Right cardiac atrium (tissue), 5 donors: ENCODE results near the gene SRSF6. TPM values are rescaled to one million over a fixed set of nuclear protein-coding genes. Genes with fewer than 3 reads are reported as not detected.

Experiments used
- ATAC-seq, 2 donors: fragments of 200-7000 bp; cut with Tn5 transposase; one replicate each; pipeline versions ENCODE4 v1.8.0 to v1.9.1; 2020; ENCODE audit warnings: moderate library complexity in 2 of 2, mild to moderate bottlenecking in 1 of 2
- DNase-seq, 3 donors: peaks; one replicate each; pipeline ENCODE4 v3.0.0-alpha.2; 2020
- H3K27ac ChIP-seq: one replicate; pipeline ENCODE4 v1.5.1; 2013; ENCODE audit warnings: mild to moderate bottlenecking, low read length, control low read depth, moderate library complexity
- H3K27me3 ChIP-seq: one replicate; pipeline ENCODE4 v1.6.1; 2013; ENCODE audit not compliant: control insufficient read depth, insufficient read depth
- H3K4me1 ChIP-seq: one replicate; pipeline ENCODE4 v1.6.1; 2013; ENCODE audit warnings: low read length; ENCODE audit not compliant: control insufficient read depth, insufficient read depth
- H3K4me3 ChIP-seq: one replicate; pipeline ENCODE4 v1.5.1; 2013; ENCODE audit warnings: low read length, control low read depth
- H3K9me3 ChIP-seq: one replicate; pipeline ENCODE4 v1.6.1; 2013; ENCODE audit warnings: low read length; ENCODE audit not compliant: control insufficient read depth
- WGBS: extraction: QIAGEN DNeasy Blood & Tissue Kit; methylation state at CpG from one replicate; pipeline ENCODE4 v1.1.7; 2013; 5-methylcytosine and 5-hydroxymethylcytosine counted together
- intact Hi-C, 4 donors: fragments of 100-400 bp; cut with DNase I; formaldehyde crosslinking; loops; one replicate each; pipeline versions ENCODE4 v1.11.0 to v1.14.0; 2022 to 2023
- polyA plus RNA-seq: library from polyadenylated mRNA; stranded (reverse); fragments of 200-250 nt; gene quantifications from one replicate; pipeline ENCODE4 v1.2.3, GENCODE V29; 2013
- total RNA-seq, 4 donors: library from RNA; stranded (reverse); fragmentation: NEBNext Ultra II Directional; extraction: Animal tissue kit (Norgen Biotek cat#: 25700); gene quantifications; one replicate each; pipeline ENCODE4 v1.2.1, GENCODE V29; 2021
- donor health status: healthy with polysubstance abuse.
- donor health status: DM: no; HTN: yes; CAD: no.
- donor health status: DM: no; HTN: no; CAD: no.
- donor health status: DM: no; HTN: yes; CAD: no; lungs with severe emphysema.
- donor health status: DM: yes; HTN: yes; CAD: no.

Gene SRSF6
- total and polyA plus RNA-seq, 5 donors: 50.8 to 80.6 (median 69.1) TPM

- no peak for ATAC-seq
- no peaks in the 10 kb centered on the region for H3K9me3 ChIP-seq
- H3K27ac ChIP-seq: no peak overlapping the region
- no peak overlapping the region for H3K4me3 ChIP-seq
- no peaks in the 10 kb centered on the region for H3K27me3 ChIP-seq
- no peak for DNase-seq
- intact Hi-C loops: no loop called here
- H3K4me1 ChIP-seq: peaks cover 2% of the 10 kb centered on the region
- 85% methylated on average over 4 of the region's 4 CpGs for WGBS
Observed at GRCh38 chr20:43462660-43463526, 5.2 kb downstream of the SRSF6 start.

GRCh38 chr20:43463527-43464218, 6.0 kb downstream of the SRSF6 start:
- 80% methylated on average over 3 of the region's 3 CpGs for WGBS
- ATAC-seq: no peak
- Histone ChIP-seq H3K4me3 (no peak overlapping the region), H3K27me3 (no peaks in the 10 kb centered on the region), H3K27ac (no peak overlapping the region), H3K4me1 (peaks cover 2% of the 10 kb centered on the region), H3K9me3 (no peaks in the 10 kb centered on the region)
- intact Hi-C loops: no loop called here
- DNase-seq: no peak

GRCh38 chr20:43464219-43464790, 6.6 kb downstream of the SRSF6 start:
- intact Hi-C loops: no loop called here
- WGBS: 91% methylated on average over 9 of the region's 9 CpGs
- Histone ChIP-seq H3K4me1 (no peaks in the 10 kb centered on the region), H3K9me3 (no peaks in the 10 kb centered on the region), H3K27ac (no peak overlapping the region), H3K27me3 (no peaks in the 10 kb centered on the region), H3K4me3 (no peak overlapping the region)
- DNase-seq (no peak), ATAC-seq (no peak)

GRCh38 chr20:43465625-43465943, 7.9 kb downstream of the SRSF6 start:
- DNase-seq (no peak), ATAC-seq (no peak)
- intact Hi-C loops: no loop called here
- Histone ChIP-seq H3K9me3 (no peaks in the 10 kb centered on the region), H3K4me1 (no peaks in the 10 kb centered on the region), H3K27me3 (no peaks in the 10 kb centered on the region), H3K27ac (no peak overlapping the region), H3K4me3 (no peak overlapping the region)
- WGBS: 97% methylated on average over 2 of the region's 2 CpGs

GRCh38 chr20:43467589-43467988, 9.9 kb downstream of the SRSF6 start:
- DNase-seq (no peak), ATAC-seq (no peak)
- intact Hi-C loops: no loop called here
- H3K4me1 ChIP-seq: peaks cover 2% of the 10 kb centered on the region
- WGBS: 95% methylated on average over 1 of the region's 1 CpG
- no peaks in the 10 kb centered on the region for H3K9me3 ChIP-seq
- no peak overlapping the region for H3K4me3 ChIP-seq
- H3K27me3 ChIP-seq: no peaks in the 10 kb centered on the region
- H3K27ac ChIP-seq: no peak overlapping the region

GRCh38 chr20:43472671-43473380, 15.1 kb downstream of the SRSF6 start:
- Histone ChIP-seq H3K27ac (no peak overlapping the region), H3K4me3 (no peak overlapping the region), H3K9me3 (no peaks in the 10 kb centered on the region), H3K27me3 (no peaks in the 10 kb centered on the region), H3K4me1 (peaks cover 2% of the 10 kb centered on the region)
- ATAC-seq (peak; percentile 7 to 33), DNase-seq (no peak)
- intact Hi-C loops: no loop called here
- 70% methylated on average over 11 of the region's 11 CpGs for WGBS

- Histone ChIP-seq H3K9me3 (no peaks in the 10 kb centered on the region), H3K4me3 (no peak overlapping the region), H3K27ac (no peak overlapping the region), H3K4me1 (peaks cover 2% of the 10 kb centered on the region), H3K27me3 (no peaks in the 10 kb centered on the region)
- intact Hi-C loops: no loop called here
- DNase-seq (no peak), ATAC-seq (no peak)
- 96% methylated on average over 4 of the region's 4 CpGs for WGBS
Observed at GRCh38 chr20:43473381-43473704, 15.6 kb downstream of the SRSF6 start.

- intact Hi-C loops: no loop called here
- Histone ChIP-seq H3K27me3 (no peaks in the 10 kb centered on the region), H3K4me3 (no peak overlapping the region), H3K9me3 (no peaks in the 10 kb centered on the region), H3K27ac (no peak overlapping the region), H3K4me1 (peaks cover 2% of the 10 kb centered on the region)
- DNase-seq (no peak), ATAC-seq (no peak)
- 68% methylated on average over 3 of the region's 3 CpGs for WGBS
Observed at GRCh38 chr20:43477193-43477592, 19.5 kb downstream of the SRSF6 start.

GRCh38 chr20:43477619-43478018, 19.9 kb downstream of the SRSF6 start:
- DNase-seq (no peak), ATAC-seq (no peak)
- intact Hi-C loops: no loop called here
- Histone ChIP-seq H3K27ac (no peak overlapping the region), H3K4me1 (peaks cover under 1% of the 10 kb centered on the region), H3K9me3 (no peaks in the 10 kb centered on the region), H3K27me3 (no peaks in the 10 kb centered on the region), H3K4me3 (no peak overlapping the region)
- WGBS: 82% methylated on average over 4 of the region's 4 CpGs

GRCh38 chr20:43490038-43490437, 32.3 kb downstream of the SRSF6 start:
- H3K27ac ChIP-seq: no peak overlapping the region
- intact Hi-C loops: no loop called here
- WGBS: 89% methylated on average over 2 of the region's 2 CpGs
- ATAC-seq (no peak), DNase-seq (no peak)
- H3K4me3 ChIP-seq: no peak overlapping the region
- no peaks in the 10 kb centered on the region for H3K9me3 ChIP-seq
- H3K27me3 ChIP-seq: no peaks in the 10 kb centered on the region
- no peaks in the 10 kb centered on the region for H3K4me1 ChIP-seq

GRCh38 chr20:43492101-43492500, 34.4 kb downstream of the SRSF6 start:
- DNase-seq (no peak), ATAC-seq (no peak)
- intact Hi-C loops: no loop called here
- no peaks in the 10 kb centered on the region for H3K27me3 ChIP-seq
- no peak overlapping the region for H3K4me3 ChIP-seq
- no peak overlapping the region for H3K27ac ChIP-seq
- no peaks in the 10 kb centered on the region for H3K9me3 ChIP-seq
- WGBS: 90% methylated on average over 3 of the region's 3 CpGs
- no peaks in the 10 kb centered on the region for H3K4me1 ChIP-seq
